Keratinocyte (primary cell): ENCODE measurements around the gene HOXD13. TPM values are rescaled to one million over a fixed set of nuclear protein-coding genes. Genes with fewer than 3 reads are reported as not detected.
A peak's percentile ranks its signal among the peaks of the same experiment; 100 is the strongest.

Source experiments
- DNase-seq: peaks from one replicate; pipeline ENCODE4 v3.0.0-alpha.2; 2011; ENCODE audit warnings: low read depth, missing footprints, low spot score
- FAIRE-seq: peaks from 2 replicates; lab custom pipeline; 2011; peaks lifted over from hg19 to GRCh38; lab: Jason Lieb, UNC
- H2AFZ ChIP-seq: 2 replicates; pipeline ENCODE4 v1.6.0; 2012; ENCODE audit warnings: low read length, control low read depth, inconsistent platforms; ENCODE audit not compliant: control insufficient read depth
- H3K27ac ChIP-seq: 2 replicates; pipeline ENCODE4 v1.5.1; 2011; ENCODE audit warnings: low read length; ENCODE audit not compliant: control insufficient read depth, insufficient read depth
- H3K27me3 ChIP-seq: 3 replicates; pipeline ENCODE4 v1.6.0; 2011; ENCODE audit warnings: low read length; ENCODE audit not compliant: control insufficient read depth, insufficient read depth; ENCODE audit errors: extremely low read depth
- H3K36me3 ChIP-seq, 2 experiments: 2 replicates in 1 of 2; 3 replicates in 1 of 2; pipeline ENCODE4 v1.5.1; 2011; ENCODE audit warnings: low read length in 2 of 2, mild to moderate bottlenecking in 1 of 2; ENCODE audit not compliant: control insufficient read depth in 2 of 2, insufficient read depth in 2 of 2; ENCODE audit errors: extremely low read depth in 1 of 2
- H3K4me1 ChIP-seq: 3 replicates; pipeline ENCODE4 v1.5.1; 2011; ENCODE audit warnings: low read length; ENCODE audit not compliant: control insufficient read depth, insufficient read depth; ENCODE audit errors: extremely low read depth
- H3K4me2 ChIP-seq: 3 replicates; pipeline ENCODE4 v1.6.0; 2011; ENCODE audit warnings: low read depth, low read length; ENCODE audit not compliant: control insufficient read depth, insufficient read depth; ENCODE audit errors: extremely low read depth
- H3K4me3 ChIP-seq, 3 experiments: fragments of 200-600 bp in 1 of 3; sonication (generic) in 1 of 3; 2 replicates in 2 of 3; 3 replicates in 1 of 3; pipeline ENCODE4 v1.5.1; 2011 to 2016; ENCODE audit warnings: low read length in 3 of 3, mild to moderate bottlenecking in 3 of 3, control low read depth in 2 of 3, inconsistent platforms in 1 of 3, low read depth in 1 of 3, mixed read lengths in 1 of 3, mixed run types in 1 of 3, moderate library complexity in 1 of 3; ENCODE audit not compliant: control insufficient read depth in 2 of 3, insufficient read depth in 2 of 3; ENCODE audit errors: extremely low read depth in 1 of 3
- H3K79me2 ChIP-seq: 2 replicates; pipeline ENCODE4 v1.6.0; 2012; ENCODE audit warnings: low read length; ENCODE audit not compliant: control insufficient read depth, insufficient read depth
- H3K9ac ChIP-seq: 3 replicates; pipeline ENCODE4 v1.6.0; 2011; ENCODE audit warnings: low read length; ENCODE audit not compliant: control insufficient read depth, insufficient read depth; ENCODE audit errors: extremely low read depth
- H3K9me1 ChIP-seq: 3 replicates; pipeline ENCODE4 v1.6.0; 2011; ENCODE audit warnings: low read length; ENCODE audit not compliant: control insufficient read depth, insufficient read depth; ENCODE audit errors: extremely low read depth
- H3K9me3 ChIP-seq: 2 replicates; pipeline ENCODE4 v1.5.1; 2012; ENCODE audit warnings: low read depth, low read length; ENCODE audit not compliant: control insufficient read depth
- H4K20me1 ChIP-seq: 3 replicates; pipeline ENCODE4 v1.6.0; 2011; ENCODE audit warnings: low read length; ENCODE audit not compliant: control insufficient read depth, insufficient read depth; ENCODE audit errors: extremely low read depth
- CTCF ChIP-seq, 3 experiments: IDR thresholded peaks in 1 of 3; conservative IDR thresholded peaks in 1 of 3; optimal IDR thresholded peaks in 1 of 3; 2 replicates in 2 of 3; 3 replicates in 1 of 3; pipeline versions ENCODE3 to v1.5.1; 2011; ENCODE audit warnings: low read length in 3 of 3, mild to moderate bottlenecking in 3 of 3, moderate library complexity in 2 of 3, control low read depth in 1 of 3, inconsistent platforms in 1 of 3; ENCODE audit not compliant: insufficient read depth in 2 of 3; ENCODE audit errors: extremely low read depth in 1 of 3
- EZH2 ChIP-seq: IDR thresholded peaks from one replicate; pipeline ENCODE4 v1.6.1; 2012; ENCODE audit warnings: inconsistent platforms, mild to moderate bottlenecking, low read length, moderate library complexity
- dilution Hi-C: fragments of 300-500 bp; cut with MboI; formaldehyde crosslinking; loops from one replicate; pipeline ENCODE4 v1.7.0; 2020; ENCODE audit warnings: low sequenced_read_pairs; ENCODE audit not compliant: extremely low pct_ligation_motif_present
- polyA plus RNA-seq, 5 experiments: library from polyadenylated mRNA; depleted of rRNA in 3 of 5; stranded (reverse) in 3 of 5; stranded (forward) in 1 of 5; unstranded in 1 of 5; fragments of >200 nt; gene quantifications; 1 replicate in 1 of 5; 2 replicates in 3 of 5; 3 replicates in 1 of 5; pipeline versions ENCODE4 v1.2.1 to v1.2.3, GENCODE V29; 2011 to 2012; ENCODE audit warnings: missing spikeins in 2 of 5, low read depth in 1 of 5, low replicate concordance in 1 of 5

HOXD13 gene
- polyA plus RNA-seq, 1 donor (not counting 4 experiments of a cell fraction or from before 2014, with no cell fraction given), result not detected

- Histone ChIP-seq H4K20me1 (peaks cover 2% of the 10 kb centered on the region), H3K9ac (no peak overlapping the region), H3K27ac (no peak overlapping the region), H3K4me1 (peaks cover 2% of the 10 kb centered on the region), H3K27me3 (peaks cover 95% of the 10 kb centered on the region), H2AFZ (no peak overlapping the region), H3K4me2 (no peak overlapping the region), H3K9me1 (no peaks in the 10 kb centered on the region), H3K9me3 (no peaks in the 10 kb centered on the region), H3K36me3 (no peaks in the 10 kb centered on the region), H3K4me3 (no peak overlapping the region), H3K79me2 (no peaks in the 10 kb centered on the region)
- DNase-seq (no peak), FAIRE-seq (no peak)
- TF ChIP-seq CTCF (optimal IDR thresholded peaks at IDR 0.05 in 1 of 3, IDR thresholded peaks at IDR 0.05 in 1 of 3, conservative IDR thresholded peaks at IDR 0.05 in 1 of 3; ENCODE audit: extremely low read depth in 1 of 3, insufficient read depth in 2 of 3, low read length in 3 of 3) (no peak), EZH2 (peak; percentile 6)
- dilution Hi-C loops, result no loop called here
Observed at GRCh38 chr2:176109192-176109901, 16.8 kb downstream of the HOXD13 start.

GRCh38 chr2:176109946-176110345, 17.4 kb downstream of the HOXD13 start:
- no peaks in the 10 kb centered on the region for H3K36me3 ChIP-seq
- peaks cover 2% of the 10 kb centered on the region for H3K4me1 ChIP-seq
- TF ChIP-seq EZH2, result no peak
- TF ChIP-seq CTCF (optimal IDR thresholded peaks at IDR 0.05 in 1 of 3, IDR thresholded peaks at IDR 0.05 in 1 of 3, conservative IDR thresholded peaks at IDR 0.05 in 1 of 3; ENCODE audit: extremely low read depth in 1 of 3, insufficient read depth in 2 of 3, low read length in 3 of 3), result no peak
- H3K4me2 ChIP-seq, result no peak overlapping the region
- no peak overlapping the region for H3K9ac ChIP-seq
- no peaks in the 10 kb centered on the region for H3K9me3 ChIP-seq
- no peak for DNase-seq
- H3K4me3 ChIP-seq, result no peak overlapping the region
- H3K79me2 ChIP-seq, result no peaks in the 10 kb centered on the region
- H3K27me3 ChIP-seq, result peaks cover 95% of the 10 kb centered on the region
- no peak overlapping the region for H2AFZ ChIP-seq
- dilution Hi-C loops, result no loop called here
- no peak overlapping the region for H3K27ac ChIP-seq
- peaks cover 2% of the 10 kb centered on the region for H4K20me1 ChIP-seq
- no peaks in the 10 kb centered on the region for H3K9me1 ChIP-seq
- FAIRE-seq, result no peak
